ENCODE results near the gene AHI1.

AHI1 gene

GRCh38 chr6:135449246-135449645, 48.3 kb downstream of the AHI1 start:
- DNase-seq: no peak

DNA sequence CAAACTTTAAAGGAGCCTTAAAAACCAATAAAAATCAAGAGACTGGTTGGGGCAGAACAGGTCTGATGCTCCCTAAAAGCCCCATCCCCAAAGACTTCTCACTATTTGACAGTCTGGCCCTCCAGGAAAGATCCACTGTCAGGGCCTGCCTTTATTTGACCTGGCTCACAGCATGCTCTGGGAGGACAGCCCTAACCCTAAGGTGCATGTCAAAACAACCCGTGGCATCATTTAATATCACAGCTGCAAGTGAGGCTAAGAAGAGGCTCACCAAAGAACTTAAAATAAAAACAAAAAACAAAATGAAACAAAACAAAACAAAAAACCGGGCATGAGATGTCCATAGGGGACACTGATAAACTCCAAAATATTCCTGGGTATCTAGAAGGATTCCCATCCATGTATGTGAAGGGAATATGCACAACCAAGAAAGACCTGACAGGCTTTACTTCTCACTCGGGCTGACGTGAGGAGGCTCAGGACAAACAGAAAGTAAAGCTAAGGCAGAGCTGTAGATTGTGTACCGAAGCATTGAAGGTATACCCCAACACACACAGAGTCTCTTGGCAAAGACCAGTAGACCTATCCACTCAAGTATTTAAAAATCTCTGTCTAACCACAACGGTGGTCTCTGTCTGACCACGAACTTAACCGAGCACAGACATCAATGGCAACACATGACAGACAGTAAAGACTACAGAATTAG, 57.3 kb downstream of the AHI1 start:
- DNase-seq: peak; percentile 17

GRCh38 chr6:135439549-135439948, 58.0 kb downstream of the AHI1 start:
- no peak for DNase-seq

DNA sequence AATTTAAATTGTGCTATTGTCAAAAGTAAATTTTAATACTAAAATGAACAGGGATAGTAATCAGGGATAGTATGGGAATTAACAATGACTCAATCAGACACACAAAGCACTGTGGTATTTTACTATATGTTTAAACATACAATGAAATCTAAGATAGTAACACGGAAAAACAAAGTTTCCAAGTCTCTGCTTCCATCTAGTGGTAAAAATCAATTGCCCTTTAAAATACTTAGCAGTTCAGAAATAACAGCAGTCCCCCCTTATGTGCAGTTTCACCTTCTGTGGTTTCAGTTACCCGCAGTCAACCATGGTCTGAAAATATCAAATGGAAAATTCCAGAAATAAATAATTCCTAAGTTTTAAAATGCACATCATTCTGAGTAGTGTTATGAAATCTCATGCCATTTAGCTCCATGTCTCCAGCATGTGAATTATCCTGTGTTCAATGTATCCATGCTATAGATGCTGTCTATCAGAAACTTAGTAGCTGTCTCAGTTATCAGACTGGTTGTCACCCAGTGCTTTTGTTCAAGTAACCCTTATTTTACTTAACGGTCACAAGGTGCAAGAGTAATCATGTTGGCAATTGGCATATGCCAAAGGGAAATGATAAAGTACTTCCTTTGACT, 58.5 kb downstream of the AHI1 start:
- peak; percentile 52 for DNase-seq

- DNase-seq: no peak
Measured at GRCh38 chr6:135434991-135435390, 62.5 kb downstream of the AHI1 start.

GRCh38 chr6:135434095-135434494, 63.4 kb downstream of the AHI1 start:
- DNase-seq: no peak

GRCh38 chr6:135428078-135428477, 69.5 kb downstream of the AHI1 start:
- DNase-seq: no peak

DNA sequence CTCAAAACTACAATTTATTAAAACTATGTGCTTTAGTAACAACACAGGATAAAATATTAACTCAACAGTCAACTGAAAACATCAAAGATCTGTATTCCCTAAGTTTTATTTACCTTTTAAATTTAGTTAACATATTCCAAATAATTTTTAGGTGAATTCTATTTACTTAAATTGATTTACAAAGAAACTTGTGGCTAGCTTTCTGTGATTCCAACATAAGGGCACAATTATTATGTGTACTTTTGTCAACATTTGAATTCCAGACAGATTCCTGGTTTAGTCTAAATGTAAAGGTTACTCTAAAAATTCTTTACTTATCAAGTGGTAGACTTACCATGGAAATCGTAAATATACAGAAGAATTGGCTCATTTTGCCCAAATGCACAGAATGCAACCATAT, 70.7 kb downstream of the AHI1 start:
- DNase-seq: no peak

DNA sequence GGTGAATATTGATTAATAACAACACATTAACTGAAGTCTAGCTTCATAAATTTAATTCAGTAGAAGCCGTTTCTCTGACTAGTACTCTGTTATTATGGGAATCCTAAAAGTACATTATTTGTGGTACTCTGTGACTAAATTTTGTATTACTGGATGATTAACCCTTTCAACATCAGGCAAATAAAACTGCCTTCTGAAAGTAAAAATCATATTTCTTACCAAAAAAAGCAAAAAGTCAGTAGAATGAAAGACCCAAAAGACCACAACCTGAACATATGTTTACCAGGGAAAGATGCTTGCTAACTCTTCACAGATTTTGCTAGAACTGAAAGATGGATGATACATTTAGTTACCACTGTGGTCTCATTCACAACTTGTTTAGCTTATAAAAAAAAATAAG, 73.2 kb downstream of the AHI1 start:
- no peak for DNase-seq

- peak; percentile 50 for DNase-seq
Measured at GRCh38 chr6:135423649-135424128, 73.9 kb downstream of the AHI1 start.

- no peak for DNase-seq
Measured at GRCh38 chr6:135419162-135419561, 78.4 kb downstream of the AHI1 start.

DNA sequence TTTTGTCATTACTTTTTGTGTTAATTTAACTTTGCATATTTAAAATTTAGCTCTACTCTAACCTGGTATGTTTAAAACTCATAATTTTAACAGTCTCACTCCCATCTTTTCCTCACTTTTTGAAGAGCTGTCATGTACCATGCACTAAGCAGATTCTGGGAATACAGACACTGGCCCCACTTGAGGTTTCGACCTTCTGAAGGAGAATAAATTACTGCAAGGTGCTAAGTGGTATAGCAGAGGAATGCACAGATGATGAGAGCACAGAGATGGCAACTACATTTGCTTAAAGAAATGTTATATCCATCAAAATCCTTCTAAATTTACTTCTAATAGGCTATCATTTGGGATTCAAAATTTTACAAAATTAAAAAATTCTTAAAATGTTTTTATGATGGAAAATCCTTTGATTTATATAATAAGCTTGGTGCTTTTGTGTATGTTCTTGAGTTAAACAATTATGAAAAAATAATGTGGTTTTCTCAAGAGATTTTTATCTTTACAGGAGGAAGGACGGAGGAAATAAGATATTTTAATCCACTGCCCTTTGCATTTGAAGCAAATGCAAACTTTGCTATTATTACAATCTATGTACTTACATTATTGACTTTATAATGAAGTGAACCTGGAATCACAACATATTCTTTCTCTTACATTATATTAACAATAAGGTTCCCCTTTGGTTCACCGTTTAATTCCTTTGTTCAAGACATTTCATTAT, 79.3 kb downstream of the AHI1 start:
- DNase-seq: no peak

GRCh38 chr6:135412761-135413160, 84.8 kb downstream of the AHI1 start:
- DNase-seq: no peak

- DNase-seq: no peak
Measured at GRCh38 chr6:135411849-135412248, 85.7 kb downstream of the AHI1 start.

- no peak for DNase-seq
Measured at GRCh38 chr6:135411339-135411738, 86.2 kb downstream of the AHI1 start.

- no peak for DNase-seq
Measured at GRCh38 chr6:135410856-135411255, 86.7 kb downstream of the AHI1 start.

DNA sequence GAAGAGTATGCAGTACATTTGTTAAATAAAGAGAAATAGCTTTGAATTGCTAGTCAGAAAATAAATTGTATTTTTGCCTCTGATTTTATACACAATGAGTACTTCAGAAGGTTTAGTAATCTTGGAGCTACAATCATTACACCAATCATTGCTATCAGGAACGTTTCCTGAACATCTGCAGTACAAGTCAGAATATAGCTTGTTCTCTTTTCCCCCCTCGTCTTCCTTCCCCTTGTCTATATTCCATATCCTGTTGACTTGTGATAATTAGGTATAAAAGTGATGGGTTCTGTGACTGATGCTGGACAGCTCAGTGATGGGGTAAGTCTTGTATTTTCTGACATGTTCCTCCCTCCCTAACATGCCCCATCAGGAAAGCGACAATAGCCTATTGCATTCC, 94.0 kb downstream of the AHI1 start:
- DNase-seq: no peak

- DNase-seq: no peak
Measured at GRCh38 chr6:135402311-135402710, 95.2 kb downstream of the AHI1 start.

- DNase-seq: no peak
Measured at GRCh38 chr6:135397172-135397952, 100.2 kb downstream of the AHI1 start.

DNA sequence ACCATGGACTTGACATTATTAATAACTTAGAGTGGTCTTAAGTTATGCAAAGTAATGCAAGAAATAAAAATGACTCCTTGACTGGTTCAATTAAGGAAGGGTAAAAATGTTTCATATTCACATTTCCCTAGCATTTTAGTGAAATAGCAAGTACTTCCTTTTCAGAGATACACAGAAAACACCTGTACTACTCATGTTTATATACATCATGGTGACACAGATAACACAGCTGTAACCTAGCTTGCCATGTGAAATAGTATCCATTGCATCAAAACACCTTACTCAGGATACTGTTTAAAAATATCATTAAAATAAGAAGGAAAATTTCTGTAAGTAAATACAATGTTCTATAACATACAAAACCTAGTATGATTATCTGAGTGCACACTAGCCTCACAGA, 102.4 kb downstream of the AHI1 start:
- DNase-seq: no peak

DNA sequence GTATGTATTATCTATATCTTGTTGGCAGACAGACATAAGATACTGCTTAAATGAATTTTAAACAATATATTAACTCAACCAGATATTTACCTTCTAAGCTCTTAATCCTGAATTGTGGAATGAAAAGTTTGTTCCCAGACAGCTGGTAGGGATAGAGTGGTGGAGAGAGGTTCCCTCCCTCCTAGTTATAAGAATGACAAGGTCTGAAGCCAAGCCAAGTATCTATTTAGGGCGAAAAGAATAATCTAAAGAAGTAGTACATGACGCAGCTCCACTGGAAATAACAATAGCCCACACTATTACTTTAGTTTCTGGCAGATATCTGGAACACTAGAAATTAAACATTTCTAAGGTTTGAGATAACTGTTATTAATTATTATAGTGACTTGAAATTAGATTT, 104.3 kb downstream of the AHI1 start:
- DNase-seq: no peak

GRCh38 chr6:135390458-135390857, 107.1 kb downstream of the AHI1 start:
- DNase-seq: no peak

- DNase-seq: no peak
Measured at GRCh38 chr6:135385299-135385698, 112.2 kb downstream of the AHI1 start.
